Hematopoietic multipotent progenitor cell treated with erythropoietin and hydrocortisone succinate and interleukin-3 and kit ligand, for 15 days (in vitro differentiated cells): Measurements from ENCODE around the gene LTA4H.
A peak's percentile ranks its signal among the peaks of the same experiment; 100 is the strongest.
"Not testable (repeated sequence)": the region's sequence is repeated elsewhere in the genome, so short reads cannot be mapped to it uniquely, and the experiment has no call there.

Experiments
- DNase-seq: peaks from one replicate; pipeline ENCODE4 v3.0.0-alpha.2; 2015; ENCODE audit warnings: low spot score

Gene LTA4H

DNA sequence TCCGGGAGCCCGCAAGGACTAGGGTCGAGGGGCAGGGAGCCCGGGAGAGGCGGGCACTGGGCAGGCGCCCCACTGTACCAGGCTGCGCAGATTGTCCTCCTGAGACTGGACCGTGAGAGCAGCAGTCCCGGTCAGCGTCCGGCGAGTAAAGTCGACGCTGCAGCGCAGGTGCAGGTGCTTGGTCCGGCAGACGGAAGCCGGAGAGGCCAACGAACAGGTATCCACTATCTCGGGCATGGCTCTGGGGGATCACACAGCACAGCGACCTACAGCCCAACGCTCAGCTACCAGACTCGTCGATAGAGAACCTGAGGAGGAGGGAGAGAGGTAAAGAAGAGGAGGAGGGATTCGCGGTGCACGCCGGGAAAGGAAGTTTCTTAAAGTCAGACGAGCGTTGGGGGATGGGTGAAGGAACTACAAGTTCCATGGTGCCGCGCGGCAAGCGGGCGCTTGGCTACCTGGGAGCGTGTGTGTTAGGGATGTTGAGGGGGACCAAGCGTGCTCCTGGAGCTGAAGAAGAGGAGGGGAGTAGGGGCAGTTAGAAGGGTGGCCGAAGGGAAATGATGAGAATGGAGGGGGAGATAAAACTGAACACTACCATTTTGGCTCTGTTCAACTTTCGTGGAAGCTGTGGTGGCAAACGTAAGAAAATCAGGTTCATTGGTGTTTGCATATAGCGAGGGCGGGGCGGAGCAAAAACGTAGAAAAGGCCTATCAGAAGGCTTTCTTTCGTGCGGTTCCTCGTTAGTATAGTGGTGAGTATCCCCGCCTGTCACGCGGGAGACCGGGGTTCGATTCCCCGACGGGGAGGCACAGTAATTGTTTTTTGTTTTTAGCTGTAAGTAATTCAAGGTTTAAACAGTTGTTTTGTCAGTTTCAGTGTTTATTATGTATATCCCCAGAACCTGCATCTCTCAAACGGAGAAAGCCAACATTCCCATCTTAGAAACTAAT is at the start of gene LTA4H:
TSS of gene LTA4H (minus strand) at position 305 of the 954 bp plus-strand sequence. CDS start at position 237, 68 bp downstream.
- DNase-seq = peak; percentile 99

DNA sequence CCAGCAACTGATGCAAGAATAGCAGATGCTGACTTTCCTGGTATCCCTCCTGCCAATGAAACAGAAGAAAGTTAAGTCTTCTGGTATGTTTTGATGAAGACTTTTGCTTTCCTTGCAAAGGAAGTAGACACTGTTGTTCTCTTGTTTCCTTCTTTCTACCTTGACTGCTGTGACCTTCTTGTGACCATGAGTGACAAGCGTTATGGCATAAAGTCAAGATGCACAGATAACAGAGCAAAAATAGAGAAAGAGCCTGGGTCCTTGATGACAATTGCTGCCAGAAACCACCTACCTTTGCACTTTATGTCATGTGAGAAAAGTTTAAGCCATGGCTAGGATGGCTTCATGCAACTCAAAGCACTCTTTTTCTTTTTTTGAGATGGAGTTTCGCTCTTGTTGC is 49.2 kb upstream of the LTA4H start:
- DNase-seq = no peak

DNA sequence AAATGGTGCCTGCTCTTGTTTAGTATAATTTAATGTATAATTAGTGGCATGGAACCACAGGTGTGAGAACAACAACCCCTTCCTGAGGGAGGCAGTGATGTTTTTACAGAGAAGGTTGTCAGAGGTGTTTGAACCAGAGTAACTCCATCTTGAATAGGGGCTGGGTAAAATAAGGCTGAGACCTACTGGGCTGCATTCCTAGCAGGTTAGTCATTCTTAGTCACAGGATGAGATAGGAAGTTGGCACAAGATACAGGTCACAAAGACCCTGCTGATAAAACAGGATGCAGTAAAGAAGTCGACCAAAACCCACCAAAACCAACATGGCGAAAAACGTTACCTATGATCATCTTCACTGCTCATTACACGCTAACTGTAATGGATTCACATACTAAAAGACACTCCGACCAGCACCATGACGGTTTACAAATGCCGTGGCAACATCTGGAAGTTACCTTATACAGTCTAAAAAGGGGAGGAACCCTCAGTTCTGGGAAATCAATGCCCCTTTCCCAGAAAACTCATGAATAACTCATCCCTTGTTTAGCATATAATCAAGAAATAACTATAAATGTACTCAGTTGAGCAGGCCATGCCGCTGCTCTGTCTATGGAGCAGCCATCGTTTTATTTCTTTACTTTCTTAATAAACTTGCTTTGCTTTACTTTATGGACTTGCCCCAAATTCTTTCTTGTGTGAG is 47.8 kb upstream of the LTA4H start:
- no peak for DNase-seq

DNA sequence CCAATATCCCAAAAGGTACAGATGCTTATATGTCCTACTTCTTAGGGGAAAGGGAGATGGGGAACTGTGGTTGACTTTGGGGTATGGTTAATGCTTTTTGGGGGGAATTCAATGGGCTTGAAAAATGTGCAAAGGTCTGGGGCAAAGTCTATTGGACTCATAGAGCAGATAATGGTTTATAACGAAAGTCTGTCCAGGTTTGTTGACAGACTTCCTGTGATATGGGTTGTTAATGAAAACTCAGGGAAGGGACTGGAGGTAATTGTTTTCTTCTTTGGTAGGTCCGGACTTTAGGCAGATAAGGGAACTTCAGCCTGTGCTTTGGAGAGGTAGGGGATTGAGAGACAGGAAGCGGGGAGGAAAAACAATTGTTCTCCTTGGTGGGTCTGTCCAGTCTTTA is 46.2 kb upstream of the LTA4H start:
- DNase-seq = no peak

DNA sequence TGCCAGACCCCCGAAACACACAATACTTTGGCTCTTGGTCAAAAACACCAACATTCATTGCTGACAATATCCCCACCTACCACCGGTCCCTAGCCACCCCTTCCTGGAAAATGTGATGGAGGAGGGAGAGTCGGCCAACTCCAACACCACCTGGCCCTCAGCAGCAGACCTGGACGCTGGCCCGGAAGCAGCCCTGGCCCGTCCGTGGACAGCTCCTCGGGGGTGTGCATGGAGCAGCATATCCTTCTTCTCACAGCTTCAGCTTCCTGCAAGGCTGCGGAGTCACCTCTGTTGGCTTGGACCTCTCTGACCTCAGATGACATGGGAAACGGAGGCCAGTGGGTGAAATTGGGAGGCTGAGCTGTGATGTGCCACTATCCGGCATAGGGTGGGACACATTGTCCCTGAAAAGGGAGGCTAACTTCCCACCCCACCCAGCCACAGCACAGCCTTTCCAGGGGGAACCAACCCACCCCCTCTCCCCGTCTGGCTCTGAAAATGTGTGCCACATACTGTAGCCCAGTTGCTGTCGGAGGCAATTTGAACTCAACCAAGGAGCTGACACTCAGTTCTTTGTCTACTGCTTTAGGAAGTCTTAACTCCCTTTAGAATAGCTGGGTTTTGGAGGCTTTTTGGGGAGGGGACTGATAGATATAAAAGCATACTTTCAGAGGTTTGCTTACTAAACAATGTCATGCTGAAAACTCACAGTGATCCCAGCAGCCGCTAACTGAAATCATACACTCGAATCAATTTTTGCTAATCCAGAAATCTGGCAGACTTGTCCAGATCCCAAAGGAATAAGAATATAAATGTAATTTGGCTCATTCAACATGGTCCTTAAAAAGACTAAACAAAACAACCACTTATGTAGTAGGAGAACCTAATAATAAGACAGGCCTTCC is 43.1 kb upstream of the LTA4H start:
- no peak for DNase-seq

DNA sequence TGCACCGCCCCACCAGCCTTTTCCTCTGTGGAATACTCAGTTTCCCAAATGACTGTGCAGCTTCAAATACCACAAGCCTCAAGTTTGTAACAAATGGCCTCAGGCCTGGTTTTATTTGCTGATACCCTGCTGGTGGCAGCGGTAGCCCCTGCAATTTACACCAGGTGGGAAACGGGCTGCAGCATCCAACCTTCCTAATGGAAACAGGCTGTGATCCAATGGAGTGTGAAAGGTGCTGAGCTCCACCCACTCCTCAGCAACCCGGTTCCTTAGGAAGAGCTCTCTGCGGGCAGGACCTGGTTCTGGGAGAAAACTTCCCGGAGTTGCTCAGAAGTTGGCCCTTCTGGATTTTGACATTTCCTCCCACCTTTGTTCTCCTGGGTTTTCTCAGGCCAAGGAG is 41.7 kb upstream of the LTA4H start:
- DNase-seq = no peak

DNA sequence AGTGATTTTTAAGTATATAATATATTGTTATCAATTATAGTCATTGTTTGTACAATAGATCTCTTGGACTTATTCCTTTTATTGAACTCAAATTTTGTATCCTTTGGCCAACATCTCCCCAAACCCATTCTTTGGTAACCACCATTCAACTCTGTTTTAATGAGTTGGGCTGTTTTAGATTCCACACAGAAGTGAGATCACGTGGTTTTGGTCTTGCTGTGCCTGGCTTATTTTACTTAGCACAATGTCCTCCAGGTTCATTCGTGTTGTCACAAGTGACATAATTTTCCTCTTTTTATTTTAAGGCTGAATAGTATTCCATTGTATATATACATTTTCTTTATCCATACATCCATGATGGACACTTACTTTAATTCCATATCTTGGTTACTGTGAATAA is 40.2 kb upstream of the LTA4H start:
- no peak for DNase-seq

DNA sequence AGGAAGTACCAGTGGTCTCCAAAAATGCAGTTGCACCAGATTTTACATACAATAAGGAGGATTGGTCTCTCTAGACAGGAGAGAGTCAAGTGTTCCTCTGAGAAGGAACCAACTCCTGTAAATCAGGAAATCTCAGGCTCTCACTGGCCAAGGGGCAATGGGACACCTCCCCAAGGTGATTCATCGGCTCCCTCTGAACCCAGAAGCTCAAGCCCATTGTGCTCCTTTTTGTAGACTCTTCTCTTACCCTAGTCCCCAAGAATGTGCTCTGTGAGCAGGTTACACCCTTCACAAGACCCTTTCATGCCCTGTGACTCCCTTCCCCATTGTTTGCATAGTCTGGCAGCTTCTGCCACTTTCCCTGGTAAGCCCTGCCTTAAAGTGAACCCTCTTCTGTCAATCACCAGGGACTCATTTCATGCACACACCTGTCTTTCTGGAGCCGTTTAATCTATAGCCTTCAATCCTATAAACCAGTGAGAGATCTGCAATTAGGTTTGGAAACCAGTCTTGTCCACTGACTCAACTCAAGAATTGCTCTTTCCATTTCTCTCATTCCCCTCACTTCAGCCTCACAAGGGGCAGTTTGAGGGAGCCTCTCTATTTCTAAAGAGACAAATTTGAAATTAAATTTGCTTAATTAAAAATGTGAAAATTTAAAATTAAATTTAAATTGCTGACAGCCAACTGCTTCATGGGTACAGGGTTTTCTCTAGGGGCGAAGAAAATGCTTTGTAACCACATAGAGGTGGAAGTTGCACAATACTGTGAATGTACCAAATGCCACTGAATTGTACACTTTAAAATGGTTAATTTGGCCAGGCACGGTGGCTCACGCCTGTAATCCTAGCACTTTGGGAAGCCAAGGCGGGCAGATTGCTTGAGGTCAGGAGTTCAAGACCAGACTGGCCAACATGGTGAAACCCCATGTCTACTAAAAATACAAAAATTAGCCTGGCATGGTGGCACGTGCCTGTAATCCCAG is 38.3 kb upstream of the LTA4H start:
- no peak for DNase-seq

DNA sequence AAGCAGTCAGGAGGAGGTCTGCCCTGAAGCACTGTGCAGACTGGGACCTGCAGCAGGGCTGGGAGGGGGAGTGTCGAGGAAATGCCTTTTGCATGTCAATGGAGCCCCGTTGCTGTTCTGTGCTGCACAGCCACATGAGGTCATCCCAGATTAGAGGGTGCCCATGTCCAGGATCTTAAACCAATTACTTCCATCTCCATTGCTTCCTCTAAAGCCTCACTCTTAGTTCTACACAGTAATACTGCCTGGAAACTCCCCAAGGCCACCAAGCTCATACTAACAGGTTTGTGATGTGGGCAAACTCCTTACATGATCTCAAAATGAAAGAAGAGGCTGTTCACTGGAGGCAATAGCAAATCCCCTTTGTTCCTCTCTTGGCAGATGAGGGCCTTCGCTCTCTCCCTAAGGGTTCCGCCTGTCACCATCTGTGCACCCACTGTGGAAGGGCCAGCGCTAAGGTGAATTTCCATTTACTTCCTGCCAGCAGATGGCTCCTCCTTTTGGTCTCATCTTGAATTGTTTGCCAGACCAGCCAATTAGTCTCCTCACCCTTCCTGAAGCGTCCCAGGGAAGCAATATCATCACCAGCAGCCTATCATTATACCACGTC is 35.4 kb upstream of the LTA4H start:
- no peak for DNase-seq

DNA sequence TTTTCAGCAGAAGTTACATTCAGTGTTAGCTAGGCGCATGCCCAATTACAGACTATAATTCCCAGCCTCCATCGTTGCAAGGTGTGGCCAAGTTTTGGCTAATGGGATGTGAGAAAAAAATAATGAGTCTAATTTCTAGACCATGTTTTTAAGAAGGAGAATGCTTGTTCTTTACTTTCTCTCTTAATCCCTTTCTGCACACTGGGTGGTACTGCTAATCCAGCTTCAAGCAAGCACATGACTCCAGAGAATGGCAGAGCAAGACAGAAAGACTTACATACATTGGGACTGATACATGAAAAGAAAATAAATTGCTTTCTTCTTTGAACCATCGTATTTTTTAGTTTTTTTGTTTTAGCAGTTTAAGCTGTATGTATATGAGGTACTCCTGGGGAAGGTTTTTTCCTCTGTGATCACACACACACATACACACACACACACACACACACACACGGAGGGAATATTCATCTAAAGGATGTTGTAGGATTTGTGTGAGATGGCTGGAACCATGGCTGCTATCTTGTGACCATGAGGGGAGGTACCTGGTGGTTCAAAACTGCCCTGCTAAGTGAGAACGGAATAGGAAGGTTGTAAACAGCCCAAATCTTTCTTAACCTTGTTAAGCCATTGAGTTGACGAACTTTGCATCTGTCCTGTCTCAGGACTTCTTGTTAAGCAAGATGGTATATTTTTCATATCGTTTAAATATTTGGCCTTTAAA is 34.3 kb upstream of the LTA4H start:
- DNase-seq = no peak

DNA sequence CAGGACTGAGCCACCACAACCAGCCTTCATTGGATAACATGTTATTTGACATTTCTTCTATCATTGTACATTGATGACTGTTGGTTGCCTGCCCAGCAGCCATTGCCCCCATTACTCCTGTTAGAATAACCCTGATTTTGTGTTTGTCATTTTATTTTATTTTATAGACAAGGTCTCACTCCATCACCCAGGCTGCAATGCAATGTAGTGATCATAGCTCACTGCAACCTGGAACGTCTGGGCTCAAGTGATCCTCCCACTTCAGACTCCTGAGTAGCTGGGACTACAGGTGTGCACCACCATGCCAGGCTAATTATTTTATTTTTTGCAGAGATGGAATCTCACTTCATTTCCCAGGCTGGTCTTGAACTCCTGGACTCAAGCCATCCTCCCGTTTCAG is 33.2 kb upstream of the LTA4H start:
- DNase-seq = no peak

DNA sequence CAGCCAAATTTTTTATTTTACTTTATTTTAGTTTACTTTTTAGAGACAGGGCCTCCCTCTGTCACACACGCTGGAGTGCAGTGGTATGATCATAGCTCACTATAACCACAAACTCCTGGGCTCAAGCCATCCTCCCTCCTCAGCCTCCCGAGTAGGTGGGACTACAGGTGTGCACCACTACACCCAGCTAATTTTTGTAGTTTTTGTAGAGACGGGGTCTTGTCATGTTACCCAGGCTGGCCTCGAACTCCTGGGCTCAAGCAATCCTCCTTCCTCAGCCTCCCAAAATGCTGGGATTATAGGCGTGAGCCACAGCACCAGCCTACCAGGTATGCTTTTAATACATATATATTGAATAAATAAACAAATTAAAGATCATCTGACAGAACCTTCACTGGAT is 32.7 kb upstream of the LTA4H start:
- no peak for DNase-seq

DNA sequence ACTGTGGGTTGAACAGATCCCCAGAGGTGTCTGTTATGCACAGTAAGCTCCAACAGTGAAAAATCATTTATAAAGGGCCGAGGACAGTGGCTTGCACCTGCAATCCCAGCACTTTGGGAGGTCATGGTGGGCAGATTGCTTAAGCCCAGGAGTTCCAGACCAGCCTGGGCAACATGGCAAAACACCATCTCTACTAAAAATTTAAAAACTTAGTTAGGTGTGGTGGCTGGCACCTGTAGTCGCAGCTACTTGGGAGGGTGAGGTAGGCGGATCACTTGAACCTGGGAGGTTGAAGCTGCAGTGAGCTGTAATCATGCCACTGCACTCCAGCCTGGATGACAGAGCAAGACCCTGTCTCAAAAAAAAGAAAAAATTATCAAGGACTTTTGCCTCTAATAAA is 30.4 kb upstream of the LTA4H start:
- not testable (repeated sequence) for DNase-seq

DNA sequence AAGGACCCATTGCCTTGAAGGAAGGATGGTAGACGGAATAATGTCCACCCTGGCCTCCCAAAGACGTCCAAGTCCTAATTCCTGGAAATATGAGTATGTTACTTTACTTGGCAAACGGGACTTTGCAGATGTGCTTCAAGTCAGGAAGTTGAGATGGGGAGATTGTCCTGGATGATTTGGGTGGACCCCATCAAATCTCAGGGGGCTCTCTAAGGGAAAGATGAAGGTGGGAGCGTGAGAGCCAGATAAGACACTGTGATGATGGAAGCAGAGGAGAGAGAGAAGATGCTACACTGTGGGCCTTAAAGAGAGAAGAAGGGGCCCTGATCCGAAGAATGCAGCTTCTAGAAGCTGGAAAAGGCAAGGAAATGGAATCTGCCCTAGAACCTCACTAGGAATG is 29.6 kb upstream of the LTA4H start:
- no peak for DNase-seq

DNA sequence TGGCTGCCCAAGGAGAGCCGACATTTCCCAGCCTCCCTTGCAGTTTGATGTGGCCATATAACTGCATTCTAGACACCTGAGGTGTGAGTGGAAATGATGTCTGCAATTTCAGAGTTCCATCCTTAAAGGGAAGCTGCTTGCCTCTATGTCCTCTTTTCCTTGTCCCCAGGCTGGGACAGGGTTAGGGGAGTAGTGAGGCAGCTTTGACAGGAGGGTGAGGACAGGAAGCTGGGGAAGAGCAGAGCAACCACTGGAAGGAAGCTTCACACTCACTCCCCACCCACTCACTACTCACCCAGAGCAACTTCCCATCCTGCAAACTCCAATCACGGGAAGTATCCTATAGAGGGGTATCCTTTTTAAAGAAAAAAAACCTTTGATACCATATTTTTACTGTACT is 28.9 kb upstream of the LTA4H start:
- no peak for DNase-seq

DNA sequence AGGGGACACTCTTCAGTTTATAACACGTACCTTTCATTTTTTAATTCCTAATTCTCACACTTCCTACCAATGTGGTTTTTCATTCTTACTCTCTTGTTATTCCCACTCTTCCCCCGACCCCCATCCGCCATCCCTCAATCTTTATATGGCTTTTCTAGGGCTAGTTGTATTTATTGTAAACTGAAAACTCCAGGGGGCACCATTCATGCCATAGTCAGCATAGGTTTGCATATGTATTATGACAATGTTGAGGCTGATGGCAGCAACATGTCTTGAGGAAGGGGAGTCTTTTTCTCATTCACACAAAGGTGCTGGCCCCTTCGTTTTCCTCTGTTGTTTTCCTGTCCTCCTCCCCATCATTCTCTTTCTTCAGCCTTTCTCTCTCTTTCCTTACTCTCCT is 27.7 kb upstream of the LTA4H start:
- no peak for DNase-seq

DNA sequence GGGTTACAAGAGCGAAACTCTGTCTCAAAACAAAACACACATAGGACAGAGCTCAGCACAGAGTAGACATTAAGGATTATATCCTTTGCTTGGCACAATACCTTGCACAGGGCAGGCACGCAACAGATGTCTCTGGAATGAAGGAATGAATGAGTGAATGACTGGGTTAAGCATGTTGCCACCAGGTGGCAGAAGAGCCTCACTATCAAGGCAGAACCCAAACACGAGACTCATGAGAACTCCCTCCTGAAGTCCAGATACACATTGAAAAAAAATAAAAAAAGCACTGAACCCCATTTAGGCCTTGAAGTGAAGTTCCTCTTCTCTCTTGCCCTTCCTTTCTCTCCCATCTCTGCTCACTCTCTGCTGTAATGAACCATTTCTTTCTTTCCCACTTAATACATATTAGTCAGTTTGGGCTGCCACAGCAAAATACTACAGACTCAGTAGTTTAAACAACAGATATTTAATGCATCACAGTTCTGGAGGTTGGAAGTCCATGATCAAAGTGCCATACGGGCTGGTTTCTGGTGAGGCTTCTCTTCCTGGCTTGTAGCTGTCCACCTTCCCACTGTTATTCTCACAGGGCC is 26.6 kb upstream of the LTA4H start:
- DNase-seq = peak; percentile 66

DNA sequence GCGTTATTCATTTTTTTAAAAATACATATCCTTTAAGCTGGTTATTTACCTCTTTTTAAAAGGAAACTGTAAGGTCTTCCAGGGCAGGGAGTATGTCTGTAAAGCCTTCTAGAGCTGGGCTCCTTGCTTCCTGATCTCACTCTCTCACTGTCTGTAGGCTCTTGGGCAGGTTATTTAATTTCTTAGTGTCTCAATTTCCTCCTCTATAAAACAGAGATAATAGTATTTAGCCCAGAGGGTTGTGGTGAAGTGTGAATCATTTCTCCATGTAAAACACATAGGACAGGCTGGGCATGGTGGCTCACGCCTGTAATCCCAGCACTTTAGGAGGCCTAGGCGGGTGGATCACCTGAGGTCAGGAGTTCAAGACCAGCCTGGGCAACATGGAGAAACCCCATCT is 25.9 kb upstream of the LTA4H start:
- DNase-seq = no peak

DNA sequence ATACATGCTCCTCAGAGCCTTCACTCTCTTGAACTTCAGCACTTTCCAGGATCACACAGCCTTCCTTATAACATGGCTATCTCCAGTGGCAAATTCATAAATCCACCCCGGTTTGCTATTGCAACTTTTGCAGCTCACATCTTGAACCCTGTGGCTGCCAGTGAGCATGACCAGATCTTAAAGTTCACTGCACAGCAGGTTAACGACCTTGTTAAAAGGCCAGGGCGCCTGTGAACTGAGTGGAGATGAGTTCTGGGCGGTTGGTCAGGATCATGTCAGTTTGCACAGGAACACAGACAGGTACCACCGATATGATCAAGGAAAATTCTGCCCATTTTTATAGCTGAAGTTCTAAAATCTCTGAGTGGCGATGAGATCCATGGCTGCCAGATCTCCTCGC is 24.7 kb upstream of the LTA4H start:
- DNase-seq = no peak
